ENCODE results near the gene NRDC.
"Not testable (repeated sequence)": the region's sequence is repeated elsewhere in the genome, so short reads cannot be mapped to it uniquely, and the experiment has no call there.

The NRDC gene

GRCh38 chr1:51842261-51842660 is 36.3 kb downstream of the NRDC start:
- no peak for DNase-seq

GRCh38 chr1:51840743-51841461 is 37.6 kb downstream of the NRDC start:
- no peak for DNase-seq

DNA sequence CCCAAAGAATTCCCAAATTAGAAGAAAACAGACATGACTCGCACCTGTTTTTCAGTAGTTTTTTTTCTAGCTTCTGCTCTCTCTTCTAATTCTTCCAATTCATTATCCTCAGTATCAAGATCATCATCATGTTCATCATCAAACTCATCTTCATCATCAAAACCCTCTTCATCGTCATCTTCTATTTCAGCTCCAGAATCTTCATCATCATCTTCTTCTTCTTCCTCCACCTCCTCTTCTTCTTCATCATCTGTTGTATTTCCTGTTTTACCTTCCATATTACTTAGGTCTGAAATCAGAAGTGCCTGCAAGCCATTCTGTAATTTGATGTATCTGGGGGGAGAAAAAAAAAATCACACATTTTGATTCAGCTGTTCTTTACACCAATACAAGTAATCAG is 38.3 kb downstream of the NRDC start:
- DNase-seq: no peak

DNA sequence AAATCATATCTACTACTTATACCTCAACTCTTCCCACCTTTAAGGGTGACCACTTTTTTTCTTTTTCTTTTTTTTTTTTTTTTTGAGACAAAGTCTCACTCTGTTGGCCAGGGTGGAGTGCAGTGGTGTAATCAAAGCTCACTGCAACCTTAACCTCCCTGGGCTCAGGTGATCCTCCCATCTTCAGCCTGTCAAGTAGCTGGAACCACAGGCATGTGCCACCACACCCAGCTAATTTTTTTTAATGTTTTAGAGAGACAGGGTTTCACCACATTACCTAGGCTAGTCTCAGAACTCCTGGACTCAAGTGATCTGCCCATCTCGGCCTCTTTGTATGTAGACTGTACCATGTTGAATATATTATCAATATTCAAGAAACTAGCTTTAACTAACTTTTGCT is 39.4 kb downstream of the NRDC start:
- DNase-seq: no peak

DNA sequence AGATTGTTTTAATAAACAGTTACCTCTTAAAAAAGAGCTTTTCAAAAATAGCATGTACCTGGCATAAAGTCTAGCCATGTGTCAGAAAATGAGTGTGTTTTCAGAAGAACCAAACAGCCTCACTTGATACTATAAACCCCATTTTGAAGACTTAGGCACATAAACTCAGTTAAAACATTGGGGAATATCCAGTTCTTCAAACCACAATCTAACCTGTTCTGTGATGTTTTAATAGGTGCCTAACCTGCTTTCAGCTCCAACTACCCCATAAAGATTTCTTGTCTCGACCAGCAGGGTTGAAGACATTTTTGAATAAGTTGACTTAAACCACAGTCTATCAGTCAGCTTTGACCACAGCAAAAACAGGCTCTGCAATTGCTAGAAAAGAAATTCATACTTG is 41.3 kb downstream of the NRDC start:
- no peak for DNase-seq

GRCh38 chr1:51833700-51834099 is 44.8 kb downstream of the NRDC start:
- DNase-seq: no peak

- no peak for DNase-seq
Measured at GRCh38 chr1:51829058-51829457, 49.5 kb downstream of the NRDC start.

DNA sequence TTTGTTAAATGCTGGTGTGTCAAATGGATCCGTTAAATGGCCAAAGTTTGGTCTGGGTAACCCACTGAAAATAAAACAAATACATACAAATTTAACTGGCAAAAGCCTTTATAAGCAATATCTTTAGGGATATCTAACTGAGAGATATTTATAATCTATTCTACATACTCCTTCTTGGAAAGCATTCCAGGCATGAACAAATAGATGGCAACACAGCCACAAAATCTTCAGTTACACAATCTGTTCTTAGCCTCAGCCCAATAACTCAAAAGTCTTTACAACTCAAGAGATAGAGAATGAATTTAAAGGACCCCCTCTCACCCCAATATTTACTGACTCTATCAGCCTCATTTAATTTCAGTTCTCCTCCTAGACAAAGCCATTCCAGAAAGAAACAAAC is 58.7 kb downstream of the NRDC start:
- no peak for DNase-seq

GRCh38 chr1:51819021-51819420 is 59.5 kb downstream of the NRDC start:
- DNase-seq: not testable (repeated sequence)

- no peak for DNase-seq
Measured at GRCh38 chr1:51818487-51818886, 60.0 kb downstream of the NRDC start.

- no peak for DNase-seq
Measured at GRCh38 chr1:51814513-51814912, 64.0 kb downstream of the NRDC start.

DNA sequence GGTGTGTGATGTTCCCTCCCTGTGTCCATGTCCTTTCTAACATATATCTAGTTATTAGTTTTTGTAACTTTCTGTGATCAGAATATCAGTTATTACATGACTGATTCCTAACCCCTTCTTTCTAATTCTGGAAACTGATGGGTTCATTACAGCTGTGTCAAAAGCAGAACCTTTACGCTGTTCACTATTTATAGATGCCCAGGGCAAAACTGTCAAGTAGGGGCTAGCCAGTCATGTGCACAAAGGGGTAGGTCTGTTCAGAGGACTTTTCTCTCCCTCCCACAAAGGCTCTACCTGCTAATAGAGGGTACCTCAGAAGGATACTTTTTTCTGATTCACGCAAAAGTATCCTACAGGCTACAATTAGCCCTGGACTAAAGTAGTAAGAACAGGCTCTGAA is 79.2 kb downstream of the NRDC start:
- no peak for DNase-seq

- no peak for DNase-seq
Measured at GRCh38 chr1:51794868-51795267, 83.7 kb downstream of the NRDC start.

- DNase-seq: no peak
Measured at GRCh38 chr1:51794260-51794659, 84.3 kb downstream of the NRDC start.

DNA sequence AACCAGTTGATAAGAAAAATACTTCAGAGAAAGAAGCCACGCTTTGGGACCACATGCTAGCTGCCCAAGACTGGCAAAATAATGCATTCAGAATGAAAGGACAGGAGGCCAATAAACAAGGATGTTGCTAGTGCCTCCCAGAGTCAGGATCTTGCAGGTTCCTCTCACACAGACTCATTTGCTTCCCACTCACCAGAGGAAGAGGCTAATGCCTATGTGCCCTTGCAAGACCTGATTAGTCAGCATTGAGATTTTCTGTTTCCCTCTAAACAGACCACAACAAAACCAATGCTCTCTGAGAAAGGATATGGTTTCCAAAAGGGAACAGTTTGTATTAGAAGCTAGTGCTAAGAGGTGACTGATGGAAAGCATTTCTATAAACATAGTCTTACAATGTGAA is 85.7 kb downstream of the NRDC start:
- no peak for DNase-seq

GRCh38 chr1:51791888-51792287 is 86.6 kb downstream of the NRDC start:
- DNase-seq: no peak

GRCh38 chr1:51790385-51790784 is 88.1 kb downstream of the NRDC start:
- no peak for DNase-seq

GRCh38 chr1:51789342-51789741 is 89.2 kb downstream of the NRDC start:
- no peak for DNase-seq

DNA sequence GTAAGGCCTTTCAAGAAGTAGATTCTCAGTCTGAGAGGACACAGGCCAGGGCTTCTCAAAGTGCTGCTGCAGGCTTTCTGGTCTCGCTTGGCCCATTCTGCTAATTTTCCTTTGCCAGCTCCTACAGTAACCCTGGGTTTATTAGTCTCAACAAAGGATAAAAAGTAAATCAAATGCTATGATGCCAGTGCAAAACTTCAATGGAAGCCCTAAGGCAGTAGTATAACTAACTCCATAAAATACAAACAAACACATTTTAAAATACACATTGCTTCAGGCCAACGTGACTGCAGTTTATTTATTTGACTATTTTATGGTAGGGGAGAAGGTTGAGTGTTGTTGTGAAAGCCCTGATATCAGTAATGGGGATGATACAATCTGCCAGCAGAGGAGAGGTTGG is 89.6 kb downstream of the NRDC start:
- DNase-seq: no peak

DNA sequence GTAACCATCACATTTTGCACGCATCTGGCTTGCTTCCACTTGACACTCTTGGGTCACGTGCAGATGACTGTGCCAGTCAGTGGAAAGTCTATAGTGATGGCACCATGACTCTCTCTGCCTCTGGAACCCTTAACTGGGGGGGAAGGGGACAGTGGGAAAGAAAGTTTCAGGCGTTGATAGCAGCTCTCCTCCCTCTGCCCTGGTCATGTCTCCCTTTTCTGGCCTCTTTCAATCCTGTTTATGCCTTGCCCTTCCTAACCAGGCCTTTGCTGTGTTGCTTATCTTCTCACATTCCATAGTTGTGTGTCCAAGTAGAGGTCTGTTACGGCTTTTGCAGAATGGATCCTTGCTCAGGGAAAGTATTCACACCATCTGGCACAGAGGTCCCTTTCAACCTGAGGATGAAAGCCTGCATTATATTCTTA is 93.5 kb downstream of the NRDC start:
- no peak for DNase-seq

DNA sequence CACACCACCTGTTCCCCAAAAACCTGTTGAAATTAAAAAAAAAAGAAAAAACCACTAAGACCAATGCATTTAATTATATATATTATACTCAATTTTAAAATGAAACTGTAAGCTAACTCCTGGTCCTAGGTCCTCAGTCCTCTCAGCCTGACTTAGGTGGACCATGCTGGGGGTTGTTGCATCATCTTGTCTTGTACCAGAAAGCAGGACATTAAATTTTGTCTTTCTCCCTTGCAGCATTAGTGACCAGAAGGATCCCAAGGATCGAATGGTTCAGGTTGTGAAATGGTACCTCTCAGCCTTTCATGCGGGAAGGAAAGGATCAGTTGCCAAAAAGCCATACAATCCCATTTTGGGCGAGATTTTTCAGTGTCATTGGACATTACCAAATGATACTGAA is 97.6 kb downstream of the NRDC start:
- DNase-seq: no peak

DNA sequence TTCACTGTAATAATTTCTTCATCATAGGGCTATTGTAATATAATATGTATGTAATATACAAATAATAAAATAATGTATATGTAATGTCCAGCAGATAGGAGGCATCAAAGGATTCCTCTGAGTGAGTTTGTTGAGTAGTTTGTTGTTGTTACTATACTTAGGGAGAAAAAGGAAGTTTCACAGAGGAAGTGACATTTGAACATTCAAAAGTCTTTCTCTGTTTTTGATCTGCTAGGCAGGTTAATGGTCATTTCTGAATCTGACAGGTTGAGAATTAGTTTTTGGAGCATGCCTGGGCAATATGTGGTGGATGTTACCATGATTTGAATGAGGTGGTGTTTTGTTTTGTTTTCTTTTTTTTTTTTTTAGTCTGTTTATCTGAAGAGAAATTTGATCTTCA is 102.1 kb downstream of the NRDC start:
- DNase-seq: no peak

DNA sequence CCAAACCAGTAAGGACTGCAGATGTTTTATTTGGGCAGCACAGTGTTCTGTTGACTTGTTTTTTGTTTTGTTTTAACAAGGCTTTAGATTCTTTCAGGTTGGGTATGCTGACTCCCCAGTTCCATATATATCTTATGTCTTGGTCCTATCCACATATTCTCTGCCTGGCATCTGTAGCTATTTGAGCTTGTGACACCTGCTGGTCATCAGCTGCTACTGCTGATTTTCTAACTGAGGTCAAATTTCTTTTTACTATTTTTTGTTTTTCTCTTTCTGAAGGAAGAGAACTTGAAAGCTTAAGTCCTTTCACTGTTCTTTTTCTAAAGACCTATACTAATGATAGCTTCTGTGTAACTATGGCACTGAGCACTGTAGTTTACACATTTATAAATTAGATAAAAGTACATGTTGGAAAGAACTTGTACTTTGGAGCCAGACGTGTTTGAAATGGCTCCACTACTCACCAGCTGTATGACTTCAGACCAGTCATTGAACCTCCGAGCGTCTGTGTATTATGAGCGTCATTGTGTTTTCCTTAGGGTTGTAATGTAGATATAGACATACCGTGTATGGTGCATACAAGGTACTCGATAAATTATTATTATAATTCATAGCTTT is 109.4 kb downstream of the NRDC start:
- DNase-seq: peak; percentile 51

- DNase-seq: no peak
Measured at GRCh38 chr1:51761351-51761750, 117.2 kb downstream of the NRDC start.

DNA sequence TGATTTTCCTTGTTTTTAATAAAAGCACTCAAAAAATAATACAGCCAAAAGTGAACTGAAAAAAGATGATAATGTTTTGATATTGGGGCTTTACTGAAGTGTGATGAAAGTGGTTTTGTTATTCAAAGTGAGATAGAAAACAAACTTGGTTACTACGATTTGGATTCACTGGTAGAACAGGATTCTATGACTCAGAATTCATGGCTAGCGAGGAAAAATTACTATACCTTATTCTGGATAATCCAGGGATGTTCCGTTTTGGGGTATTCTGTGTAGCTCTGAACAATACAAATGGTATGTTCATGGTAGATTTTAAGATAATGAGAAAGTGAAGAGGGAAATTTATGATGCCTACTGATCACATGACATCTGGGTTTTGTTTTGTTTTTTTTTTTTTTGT is 117.7 kb downstream of the NRDC start:
- no peak for DNase-seq

All from CD4-positive, alpha-beta T cell treated with Interleukin-17A for 1 hour (primary cell).